Ovary (tissue), 9 donors: ENCODE data around the gene FGGY. TPM values are rescaled to one million over a fixed set of nuclear protein-coding genes. Genes with fewer than 3 reads are reported as not detected.
A peak's percentile ranks its signal among the peaks of the same experiment; 100 is the strongest.

ENCODE experiments used
- DNase-seq, 5 donors: peaks; one replicate each; pipeline ENCODE4 v3.0.0-alpha.2; 2019 to 2020
- H3K27ac ChIP-seq, 2 donors: fragments of 200-600 bp; one replicate each; pipeline versions ENCODE4 v1.5.1 to v1.8.0; 2019 to 2022
- H3K27me3 ChIP-seq: fragments of 200-600 bp; one replicate; pipeline ENCODE4 v1.8.0; 2022
- H3K36me3 ChIP-seq: fragments of 200-600 bp; sonication (generic); one replicate; pipeline ENCODE4 v1.5.1; 2019
- H3K4me1 ChIP-seq: one replicate; pipeline ENCODE4 v1.8.1; 2013; ENCODE audit warnings: mild to moderate bottlenecking, moderate library complexity; ENCODE audit not compliant: insufficient read depth
- H3K4me3 ChIP-seq: fragments of 200-600 bp; sonication (generic); one replicate; pipeline ENCODE4 v1.5.1; 2017
- H3K9me3 ChIP-seq, 2 donors: fragments of 200-600 bp in 1 of 2; sonication (generic) in 1 of 2; one replicate each; pipeline versions ENCODE4 v1.5.1 to v1.8.1; 2013 to 2019; ENCODE audit warnings: mild to moderate bottlenecking in 1 of 2, moderate library complexity in 1 of 2
- CTCF ChIP-seq, 3 donors: fragments of 450-650 bp in 2 of 3; fragments of 200-600 bp in 1 of 3; IDR thresholded peaks; one replicate each; pipeline versions ENCODE4 v1.5.1 to v1.8.0; 2016 to 2022; ENCODE audit warnings: antibody characterized with exemption in 3 of 3, mild to moderate bottlenecking in 1 of 3
- EP300 ChIP-seq: sonication (generic); formaldehyde crosslinking; IDR thresholded peaks from one replicate; pipeline ENCODE4 v1.6.1; 2017; ENCODE audit warnings: antibody characterized with exemption
- POLR2A ChIP-seq: fragments of 450-650 bp; IDR thresholded peaks from one replicate; pipeline ENCODE4 v1.6.1; 2017; ENCODE audit warnings: antibody characterized with exemption, mild to moderate bottlenecking, moderate library complexity
- WGBS, 3 donors: extraction: QIAGEN DNeasy Blood & Tissue Kit in 1 of 3; methylation state at CpG; one replicate each; pipeline versions ENCODE4 v1.1.5 to v1.1.7; 2013 to 2017; 5-methylcytosine and 5-hydroxymethylcytosine counted together
- intact Hi-C, 4 donors: fragments of 100-400 bp; cut with DNase I; formaldehyde crosslinking; loops; one replicate each; pipeline versions ENCODE4 v1.11.0 to v1.15.1; 2022 to 2023
- polyA plus RNA-seq, 2 donors: library from polyadenylated mRNA; stranded (reverse); fragments of 200-250 nt in 1 of 2; fragments of 350-450 nt in 1 of 2; fragmentation: Illumina TruSeq in 1 of 2; extraction: RNeasy Lipid Tissue Mini Kit (QIAGEN cat#74804) in 1 of 2; gene quantifications; one replicate each; pipeline ENCODE4 v1.2.3, GENCODE V29; 2013 to 2014
- total RNA-seq, 7 donors: library from RNA; depleted of rRNA in 2 of 7; stranded (reverse); fragments of >200 nt in 2 of 7; fragmentation: NEBNext Ultra II Directional in 3 of 7; extraction: Animal tissue kit (Norgen Biotek cat#: 25700) in 3 of 7; gene quantifications; one replicate each; pipeline versions ENCODE4 v1.1.0 to v1.2.4, GENCODE V29; 2016 to 2023
- donor health status: DM: no; HTN: no; CAD: no; lungs with moderate emphysema.
- donor health status: DM: no; HTN: no; CAD: no.
- donor health status: Bipolar disorder and iron deficiency.
- donor health status: DM: yes; HTN: yes; CAD: no.
- donor health status: DM: no; HTN: no; CAD: no.
- donor health status: DM: yes; HTN: yes; CAD: no.

FGGY gene
- total and polyA plus RNA-seq, 9 donors = 7.9 to 62.0 (median 44.7) TPM

- TF ChIP-seq POLR2A (no peak), CTCF (IDR thresholded peaks at IDR 0.05) (no peak), EP300 (no peak)
- peaks cover 2% of the 10 kb centered on the region for H3K4me1 ChIP-seq
- intact Hi-C loops = no loop called here
- no peak overlapping the region for H3K4me3 ChIP-seq
- 69 to 76% (median 74%) methylated on average over 5 of the region's 5 CpGs for WGBS, 3 donors
- no peaks in the 10 kb centered on the region for H3K9me3 ChIP-seq
- no peaks in the 10 kb centered on the region for H3K36me3 ChIP-seq
- H3K27ac ChIP-seq = no peak overlapping the region
- DNase-seq = no peak
- H3K27me3 ChIP-seq = no peaks in the 10 kb centered on the region
Observed at GRCh38 chr1:59549066-59549837, 252.4 kb downstream of the FGGY start.

- WGBS, 3 donors = 51 to 60% (median 58%) methylated on average over 3 of the region's 3 CpGs
- no peaks in the 10 kb centered on the region for H3K36me3 ChIP-seq
- intact Hi-C loops = no loop called here
- DNase-seq = peak in 2 of 5 donors; percentile 17 to 69
- H3K27me3 ChIP-seq = no peaks in the 10 kb centered on the region
- no peak overlapping the region for H3K4me3 ChIP-seq
- peaks cover 2% of the 10 kb centered on the region for H3K4me1 ChIP-seq
- H3K27ac ChIP-seq = no peak overlapping the region
- no peaks in the 10 kb centered on the region for H3K9me3 ChIP-seq
- TF ChIP-seq CTCF (IDR thresholded peaks at IDR 0.05) = no peak
- no peak for TF ChIP-seq POLR2A
- no peak for TF ChIP-seq EP300
Observed at GRCh38 chr1:59549903-59550302, 253.0 kb downstream of the FGGY start.

GRCh38 chr1:59552007-59552406 is 255.1 kb downstream of the FGGY start:
- no peak for DNase-seq
- TF ChIP-seq CTCF (IDR thresholded peaks at IDR 0.05) (no peak), EP300 (no peak), POLR2A (no peak)
- no peaks in the 10 kb centered on the region for H3K36me3 ChIP-seq
- no peak overlapping the region for H3K27ac ChIP-seq
- H3K9me3 ChIP-seq = no peaks in the 10 kb centered on the region
- H3K27me3 ChIP-seq = no peaks in the 10 kb centered on the region
- peaks cover 2% of the 10 kb centered on the region for H3K4me1 ChIP-seq
- H3K4me3 ChIP-seq = no peak overlapping the region
- 65 to 80% (median 68%) methylated on average over 3 of the region's 3 CpGs for WGBS, 3 donors
- intact Hi-C loops = no loop called here

- intact Hi-C loops = no loop called here
- H3K36me3 ChIP-seq = no peaks in the 10 kb centered on the region
- no peak for DNase-seq
- 59 to 66% (median 62%) methylated on average over 4 of the region's 4 CpGs for WGBS, 3 donors
- TF ChIP-seq POLR2A (no peak), CTCF (IDR thresholded peaks at IDR 0.05) (no peak), EP300 (no peak)
- no peak overlapping the region for H3K4me3 ChIP-seq
- H3K4me1 ChIP-seq = peaks cover 2% of the 10 kb centered on the region
- no peaks in the 10 kb centered on the region for H3K27me3 ChIP-seq
- H3K27ac ChIP-seq = no peak overlapping the region
- no peaks in the 10 kb centered on the region for H3K9me3 ChIP-seq
Observed at GRCh38 chr1:59553371-59553770, 256.5 kb downstream of the FGGY start.
